Muscle of leg (tissue), 11 donors: Measurements from ENCODE around the gene F10. TPM values are rescaled to one million over a fixed set of nuclear protein-coding genes. Genes with fewer than 3 reads are reported as not detected.

ENCODE experiments used
- DNase-seq: peaks from one replicate; pipeline ENCODE4 v3.0.0; 2013
- H3K27ac ChIP-seq: one replicate; pipeline ENCODE4 v1.5.1; 2013; ENCODE audit warnings: mild to moderate bottlenecking, low read length, control low read depth
- H3K27me3 ChIP-seq: one replicate; pipeline ENCODE4 v1.6.1; 2013; ENCODE audit warnings: low read length; ENCODE audit not compliant: control insufficient read depth, insufficient read depth
- H3K36me3 ChIP-seq: one replicate; pipeline ENCODE4 v1.6.1; 2013; ENCODE audit warnings: low read length; ENCODE audit not compliant: control insufficient read depth, insufficient read depth
- H3K4me1 ChIP-seq: one replicate; pipeline ENCODE4 v1.6.1; 2013; ENCODE audit warnings: low read length; ENCODE audit not compliant: control insufficient read depth, insufficient read depth
- H3K4me3 ChIP-seq: one replicate; pipeline ENCODE4 v1.5.1; 2013; ENCODE audit warnings: low read length, control low read depth
- H3K9me3 ChIP-seq: replicated peaks from 2 replicates; pipeline ENCODE4 v1.6.1; 2013; ENCODE audit warnings: low read depth, low read length; ENCODE audit not compliant: control insufficient read depth
- WGBS: methylation state at CpG from one replicate; pipeline ENCODE4 v1.1.5; 2013; ENCODE audit warnings: missing lambda C conversion rate; ENCODE audit not compliant: insufficient coverage; 5-methylcytosine and 5-hydroxymethylcytosine counted together
- polyA plus RNA-seq, 8 donors: library from polyadenylated mRNA; unstranded; fragments of 120-200 nt; gene quantifications; one replicate each; pipeline versions ENCODE4 v1.2.1 to v1.2.3, GENCODE V29; 2013; ENCODE audit warnings: inconsistent platforms in 1 of 8, low replicate concordance in 1 of 8; ENCODE audit not compliant: insufficient read length in 8 of 8, insufficient read depth in 1 of 8
- total RNA-seq: library from RNA; stranded (reverse); fragments of 120-200 nt; gene quantifications from one replicate; pipeline ENCODE4 v1.2.4, GENCODE V29; 2013

F10 gene
- total and polyA plus RNA-seq, 9 donors, result 6.7 to 41.0 (median 14.8) TPM

DNA sequence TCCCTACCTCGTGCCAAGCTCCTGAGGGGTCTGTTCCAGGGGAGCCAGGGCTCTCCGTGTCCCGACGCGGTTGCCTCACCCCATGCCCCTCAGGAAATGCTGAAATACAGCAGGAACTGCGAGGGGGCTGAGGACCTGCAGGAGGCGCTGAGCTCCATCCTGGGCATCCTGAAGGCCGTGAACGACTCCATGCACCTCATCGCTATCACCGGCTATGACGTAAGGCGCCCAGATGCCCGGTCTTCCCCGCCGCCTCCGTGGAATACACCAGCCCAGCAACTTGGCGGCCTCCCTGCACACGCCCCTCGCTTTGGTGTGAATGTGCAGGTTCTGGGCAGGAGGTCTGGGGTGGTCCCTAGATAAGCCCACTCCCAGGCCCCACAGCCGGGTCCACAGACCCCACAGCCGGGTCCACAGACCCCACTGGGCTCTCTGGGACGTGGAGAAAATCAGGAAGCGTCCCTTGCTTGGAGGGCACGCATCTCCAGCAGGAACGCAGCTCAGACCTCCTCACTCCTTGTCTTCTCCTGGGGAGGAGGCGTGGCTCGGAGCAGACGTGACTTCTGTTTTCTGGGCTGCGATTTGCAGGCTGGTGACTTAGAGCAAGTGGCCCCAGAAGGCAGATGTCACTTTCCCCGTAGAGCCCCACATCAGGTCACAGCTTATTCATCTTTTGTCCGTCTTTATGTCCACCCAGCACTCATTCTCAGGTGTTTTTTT is 36.4 kb upstream of the F10 start:
- no peaks in the 10 kb centered on the region for H3K9me3 ChIP-seq
- H3K27me3 ChIP-seq, result no peaks in the 10 kb centered on the region
- H3K4me1 ChIP-seq, result peaks cover 25% of the 10 kb centered on the region
- 80% methylated on average over 30 of the region's 32 CpGs for WGBS
- H3K36me3 ChIP-seq, result peaks cover 23% of the 10 kb centered on the region
- H3K27ac ChIP-seq, result no peak overlapping the region
- no peak for DNase-seq
- H3K4me3 ChIP-seq, result no peak overlapping the region

DNA sequence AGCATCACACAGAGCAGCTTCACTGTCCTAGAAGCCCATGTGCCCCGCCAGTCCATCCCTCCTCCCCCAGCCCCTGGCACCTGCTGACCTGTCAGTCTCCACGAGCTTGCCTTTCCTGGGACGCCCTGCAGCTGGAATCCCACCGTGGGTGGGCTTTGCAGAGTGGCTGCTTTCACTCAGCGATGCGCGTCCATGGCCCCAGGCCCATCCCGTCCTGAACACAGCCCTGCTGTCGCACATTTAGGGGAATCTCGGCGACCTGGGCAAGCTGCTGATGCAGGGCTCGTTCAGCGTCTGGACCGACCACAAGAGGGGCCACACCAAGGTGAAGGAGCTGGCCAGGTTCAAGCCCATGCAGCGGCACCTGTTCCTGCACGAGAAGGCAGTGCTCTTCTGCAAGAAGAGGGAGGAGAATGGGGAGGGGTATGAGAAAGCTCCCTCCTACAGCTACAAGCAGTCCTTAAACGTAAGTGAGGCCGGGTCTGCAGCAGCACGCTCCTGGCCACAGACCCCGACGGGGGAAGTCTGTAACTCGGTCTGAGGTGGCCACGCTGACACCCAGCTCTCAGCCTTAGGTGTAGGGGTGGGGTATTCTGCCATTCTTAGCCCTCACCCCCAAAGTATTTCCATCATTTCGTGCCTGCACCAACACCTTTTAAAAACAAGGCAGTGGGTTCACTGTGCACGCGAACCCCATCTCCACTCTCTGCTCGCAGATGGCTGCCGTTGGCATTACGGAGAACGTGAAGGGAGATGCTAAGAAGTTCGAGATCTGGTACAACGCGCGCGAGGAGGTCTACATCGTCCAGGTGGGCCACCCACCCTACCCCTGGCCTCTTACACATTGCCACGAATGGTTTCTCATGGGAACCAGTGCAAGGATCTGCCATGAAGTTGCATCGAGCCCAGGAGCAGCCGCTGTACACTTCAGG is 35.3 kb upstream of the F10 start:
- peaks cover 23% of the 10 kb centered on the region for H3K36me3 ChIP-seq
- H3K9me3 ChIP-seq, result no peaks in the 10 kb centered on the region
- no peak for DNase-seq

DNA sequence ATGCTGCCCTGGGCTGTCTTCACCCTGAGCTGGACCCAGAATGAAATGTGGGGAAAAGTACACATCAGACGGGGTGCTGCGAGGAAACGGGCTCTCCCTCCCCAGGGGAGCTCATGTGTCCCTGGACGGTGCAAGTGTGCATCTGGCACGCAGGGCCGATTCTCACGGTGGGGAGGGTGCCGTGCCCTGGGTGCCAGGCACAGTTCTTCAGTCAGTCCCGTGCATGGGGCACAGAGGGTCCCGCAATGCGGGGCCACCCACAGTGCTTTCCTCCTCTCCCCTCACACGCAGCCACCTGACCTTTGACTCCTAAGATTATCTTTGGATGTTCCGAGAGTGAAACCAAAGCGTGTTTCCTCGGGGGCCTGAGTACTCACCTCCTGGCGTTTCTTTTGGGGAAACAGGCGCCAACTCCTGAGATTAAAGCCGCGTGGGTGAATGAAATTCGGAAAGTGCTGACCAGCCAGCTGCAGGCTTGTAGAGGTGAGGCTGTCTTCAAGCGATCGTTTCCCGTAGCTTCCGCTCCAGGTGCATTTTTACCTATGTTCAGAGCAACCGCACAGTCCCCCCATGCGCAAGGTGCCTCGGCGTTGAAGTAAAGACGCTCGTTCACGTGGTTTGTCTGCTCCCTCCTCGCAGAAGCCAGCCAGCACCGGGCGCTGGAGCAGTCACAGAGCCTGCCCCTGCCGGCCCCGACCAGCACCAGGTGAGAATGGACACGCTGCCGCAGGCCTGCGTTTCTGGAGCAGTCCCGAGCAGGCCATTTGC is 34.5 kb upstream of the F10 start:
- DNase-seq, result no peak
- no peaks in the 10 kb centered on the region for H3K27me3 ChIP-seq
- H3K9me3 ChIP-seq, result no peaks in the 10 kb centered on the region
- peaks cover 14% of the 10 kb centered on the region for H3K4me1 ChIP-seq
- WGBS, result 89% methylated on average over 39 of the region's 40 CpGs
- no peak overlapping the region for H3K4me3 ChIP-seq
- no peak overlapping the region for H3K27ac ChIP-seq
- H3K36me3 ChIP-seq, result peaks cover 19% of the 10 kb centered on the region

More for the DNA sequence above, 35.3 kb upstream of the F10 start:
- Histone ChIP-seq H3K4me1 (peaks cover 20% of the 10 kb centered on the region), H3K27ac (no peak overlapping the region), H3K4me3 (no peak overlapping the region), H3K27me3 (no peaks in the 10 kb centered on the region)
- 86% methylated on average over 30 of the region's 39 CpGs for WGBS

GRCh38 chr13:113088691-113089020 is 33.9 kb upstream of the F10 start:
- Histone ChIP-seq H3K27me3 (no peaks in the 10 kb centered on the region), H3K9me3 (no peaks in the 10 kb centered on the region), H3K27ac (no peak overlapping the region), H3K36me3 (peaks cover 19% of the 10 kb centered on the region), H3K4me1 (peaks cover 9% of the 10 kb centered on the region), H3K4me3 (no peak overlapping the region)
- 80% methylated on average over 13 of the region's 17 CpGs for WGBS
- no peak for DNase-seq

GRCh38 chr13:113089693-113090414 is 32.7 kb upstream of the F10 start:
- 66% methylated on average over 30 of the region's 36 CpGs for WGBS
- DNase-seq, result no peak
- peaks cover 4% of the 10 kb centered on the region for H3K4me1 ChIP-seq
- peaks cover 19% of the 10 kb centered on the region for H3K36me3 ChIP-seq
- H3K27me3 ChIP-seq, result no peaks in the 10 kb centered on the region
- no peaks in the 10 kb centered on the region for H3K9me3 ChIP-seq
- H3K4me3 ChIP-seq, result no peak overlapping the region
- no peak overlapping the region for H3K27ac ChIP-seq

- Histone ChIP-seq H3K9me3 (no peaks in the 10 kb centered on the region), H3K4me3 (no peak overlapping the region), H3K27me3 (no peaks in the 10 kb centered on the region), H3K4me1 (peaks cover 4% of the 10 kb centered on the region), H3K36me3 (peaks cover 19% of the 10 kb centered on the region), H3K27ac (no peak overlapping the region)
- WGBS, result 88% methylated on average over 7 of the region's 13 CpGs
- no peak for DNase-seq
Observed at GRCh38 chr13:113090415-113090770, 32.2 kb upstream of the F10 start.

DNA sequence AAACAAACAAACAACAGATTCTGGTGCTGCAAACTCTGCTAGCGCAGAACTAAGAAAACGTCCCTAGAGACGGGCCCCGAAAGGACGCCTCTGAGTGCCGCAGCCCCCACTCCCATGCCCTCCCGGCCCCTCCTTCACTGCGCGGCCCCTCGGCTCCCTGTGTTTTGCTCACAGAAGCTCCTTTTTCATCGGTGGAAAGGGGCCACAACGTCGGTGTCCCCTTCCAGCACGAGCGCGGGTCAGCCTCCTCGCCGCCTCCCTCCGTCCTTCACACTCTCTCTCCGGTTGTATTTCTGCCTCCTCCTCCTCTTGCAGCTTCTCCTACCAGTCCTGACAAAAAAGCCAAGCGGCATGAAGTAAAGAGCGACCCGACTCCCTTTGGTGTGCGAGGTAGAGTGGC is 31.8 kb upstream of the F10 start:
- Histone ChIP-seq H3K9me3 (no peaks in the 10 kb centered on the region), H3K36me3 (peaks cover 19% of the 10 kb centered on the region), H3K27ac (no peak overlapping the region), H3K4me1 (peaks cover 4% of the 10 kb centered on the region), H3K4me3 (no peak overlapping the region), H3K27me3 (no peaks in the 10 kb centered on the region)
- no peak for DNase-seq
- 84% methylated on average over 24 of the region's 24 CpGs for WGBS

DNA sequence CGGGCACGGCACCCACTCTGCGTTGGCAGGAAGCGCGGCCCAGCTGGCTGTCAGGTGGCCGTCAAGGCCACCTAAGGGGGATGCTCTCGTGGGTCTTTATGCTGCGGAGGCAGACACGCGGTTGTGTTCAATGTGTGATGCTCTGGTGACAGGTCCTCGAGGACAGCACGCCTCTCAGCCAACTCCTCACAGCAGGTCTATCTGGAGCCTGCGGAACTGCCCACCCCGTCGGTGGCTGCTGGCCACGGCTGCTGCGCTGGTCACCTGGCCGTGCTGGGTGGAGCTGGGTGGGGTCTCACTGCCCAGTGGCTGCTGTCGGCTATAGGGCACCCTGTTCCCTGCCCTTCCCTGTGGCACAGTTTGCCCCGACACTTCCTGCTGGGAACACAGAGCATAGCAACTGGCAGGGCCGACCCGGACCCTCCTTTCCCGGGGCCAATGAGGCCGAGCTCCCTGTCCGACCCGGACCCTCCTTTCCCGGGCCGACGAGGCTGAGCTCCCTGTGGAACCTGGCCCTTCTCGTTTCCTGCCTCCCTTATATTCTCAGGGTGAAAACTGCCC is 31.3 kb upstream of the F10 start:
- Histone ChIP-seq H3K27me3 (no peaks in the 10 kb centered on the region), H3K4me1 (peaks cover 4% of the 10 kb centered on the region), H3K9me3 (no peaks in the 10 kb centered on the region), H3K4me3 (no peak overlapping the region), H3K27ac (no peak overlapping the region), H3K36me3 (peaks cover 19% of the 10 kb centered on the region)
- 81% methylated on average over 30 of the region's 30 CpGs for WGBS
- no peak for DNase-seq

- Histone ChIP-seq H3K4me3 (no peak overlapping the region), H3K27ac (no peak overlapping the region), H3K9me3 (no peaks in the 10 kb centered on the region), H3K4me1 (peaks cover 4% of the 10 kb centered on the region), H3K36me3 (peaks cover 16% of the 10 kb centered on the region), H3K27me3 (no peaks in the 10 kb centered on the region)
- no peak for DNase-seq
- 84% methylated on average over 28 of the region's 33 CpGs for WGBS
Observed at GRCh38 chr13:113091891-113092775, 30.5 kb upstream of the F10 start.
